ENCODE results near the gene PLPPR3. TPM values are rescaled to one million over a fixed set of nuclear protein-coding genes. Genes with fewer than 3 reads are reported as not detected.

The PLPPR3 gene
- total RNA-seq = 0.19 TPM
- 0.16 TPM for polyA plus RNA-seq
- long read RNA-seq, donor 1 = 0 reads
- long read RNA-seq, donor 2, partial matches to known transcripts = 108 of 109 reads
- long read RNA-seq, donor 2, other reads (novel, unspliced or antisense) = 0 of 109 reads
- long read RNA-seq, donor 3 = 0 reads
- long read RNA-seq, donor 4 = 0 reads
- long read RNA-seq, donor 5, partial matches to known transcripts = 0 of 1 reads
- long read RNA-seq, donor 5, other reads (novel, unspliced or antisense) = 0 of 1 reads
- long read RNA-seq, donor 6 = 0 reads
- long read RNA-seq, donor 7 = 0 reads
- long read RNA-seq, donor 8 = 0 reads
- long read RNA-seq, donor 9 = 0 reads
- long read RNA-seq, donor 10, partial matches to known transcripts = 0 of 1 reads
- long read RNA-seq, donor 10, other reads (novel, unspliced or antisense) = 0 of 1 reads

GRCh38 chr19:821825-822503 is at the start of gene PLPPR3:
TSS of gene PLPPR3 (minus strand) at chr19:821955. CDS start at chr19:821559, 396 bp downstream.
- Histone ChIP-seq H3K36me3 (ENCODE audit: control insufficient read depth in 2 of 2, insufficient read depth in 2 of 2, low read length in 1 of 2) (no peaks in the 10 kb centered on the region), H3K4me1 (ENCODE audit: control insufficient read depth in 2 of 2, insufficient read depth in 2 of 2, low read length in 2 of 2) (no peaks in the 10 kb centered on the region), H3K27ac (ENCODE audit: low read depth in 1 of 2, low read length in 1 of 2) (no peak within 1 kb of the TSS), H3K4me3 (ENCODE audit: low read length in 2 of 2) (peak within 1 kb of the TSS in 1 of 2 donors; percentile 25), H3K27me3 (ENCODE audit: control insufficient read depth in 2 of 2, insufficient read depth in 1 of 2, low read length in 1 of 2) (peaks cover 28 to 66% of the 10 kb centered on the region in 2 donors), H3K9me3 (ENCODE audit: control insufficient read depth in 2 of 2, insufficient read depth in 1 of 2, low read length in 1 of 2) (no peaks in the 10 kb centered on the region)
- DNase-seq (ENCODE audit: low read depth in 6 of 9, low spot score in 9 of 9) = no peak
- 3% methylated on average over 86 of the region's 86 CpGs for WGBS

GRCh38 chr19:870963-871401 is 49.2 kb upstream of the PLPPR3 start:
- Histone ChIP-seq H3K4me3 (ENCODE audit: low read length in 2 of 2) (no peak overlapping the region), H3K27ac (ENCODE audit: low read depth in 1 of 2, low read length in 1 of 2) (no peak overlapping the region), H3K27me3 (ENCODE audit: control insufficient read depth in 2 of 2, insufficient read depth in 1 of 2, low read length in 1 of 2) (no peaks in the 10 kb centered on the region), H3K9me3 (ENCODE audit: control insufficient read depth in 2 of 2, insufficient read depth in 1 of 2, low read length in 1 of 2) (no peaks in the 10 kb centered on the region), H3K4me1 (ENCODE audit: control insufficient read depth in 2 of 2, insufficient read depth in 2 of 2, low read length in 2 of 2) (peaks cover 0 to 6% of the 10 kb centered on the region in 2 donors), H3K36me3 (ENCODE audit: control insufficient read depth in 2 of 2, insufficient read depth in 2 of 2, low read length in 1 of 2) (peaks cover 37 to 72% of the 10 kb centered on the region in 2 donors)
- WGBS = 95% methylated on average over 28 of the region's 28 CpGs
- no peak for DNase-seq (ENCODE audit: low read depth in 6 of 9, low spot score in 9 of 9)

DNA sequence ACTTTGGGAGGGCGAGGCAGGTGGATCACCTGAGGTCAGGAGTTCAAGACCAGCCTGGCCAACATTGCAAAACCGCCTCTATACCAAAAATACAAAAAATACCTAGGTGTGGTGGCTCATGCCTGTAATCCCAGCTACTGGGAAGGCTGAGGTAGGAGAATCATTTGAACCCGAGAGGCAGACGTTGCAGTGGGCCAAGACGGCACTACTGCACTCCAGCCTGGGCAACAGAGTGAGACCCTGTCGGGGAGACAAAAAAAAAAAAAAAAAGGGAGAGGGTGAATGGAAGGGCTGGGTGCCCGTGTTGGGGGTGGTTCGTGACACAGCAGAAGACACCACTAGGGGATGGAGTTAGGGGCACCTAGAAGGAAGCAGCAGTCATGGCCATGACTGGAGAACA is 48.6 kb upstream of the PLPPR3 start:
- no peak for DNase-seq (ENCODE audit: low read depth in 6 of 9, low spot score in 9 of 9)
- H3K36me3 ChIP-seq (ENCODE audit: control insufficient read depth in 2 of 2, insufficient read depth in 2 of 2, low read length in 1 of 2) = peaks cover 36 to 65% of the 10 kb centered on the region in 2 donors
- no peak overlapping the region for H3K4me3 ChIP-seq (ENCODE audit: low read length in 2 of 2)
- no peaks in the 10 kb centered on the region for H3K9me3 ChIP-seq (ENCODE audit: control insufficient read depth in 2 of 2, insufficient read depth in 1 of 2, low read length in 1 of 2)
- no peaks in the 10 kb centered on the region for H3K27me3 ChIP-seq (ENCODE audit: control insufficient read depth in 2 of 2, insufficient read depth in 1 of 2, low read length in 1 of 2)
- H3K4me1 ChIP-seq (ENCODE audit: control insufficient read depth in 2 of 2, insufficient read depth in 2 of 2, low read length in 2 of 2) = peaks cover 0 to 6% of the 10 kb centered on the region in 2 donors
- no peak overlapping the region for H3K27ac ChIP-seq (ENCODE audit: low read depth in 1 of 2, low read length in 1 of 2)
- 98% methylated on average over 8 of the region's 8 CpGs for WGBS

DNA sequence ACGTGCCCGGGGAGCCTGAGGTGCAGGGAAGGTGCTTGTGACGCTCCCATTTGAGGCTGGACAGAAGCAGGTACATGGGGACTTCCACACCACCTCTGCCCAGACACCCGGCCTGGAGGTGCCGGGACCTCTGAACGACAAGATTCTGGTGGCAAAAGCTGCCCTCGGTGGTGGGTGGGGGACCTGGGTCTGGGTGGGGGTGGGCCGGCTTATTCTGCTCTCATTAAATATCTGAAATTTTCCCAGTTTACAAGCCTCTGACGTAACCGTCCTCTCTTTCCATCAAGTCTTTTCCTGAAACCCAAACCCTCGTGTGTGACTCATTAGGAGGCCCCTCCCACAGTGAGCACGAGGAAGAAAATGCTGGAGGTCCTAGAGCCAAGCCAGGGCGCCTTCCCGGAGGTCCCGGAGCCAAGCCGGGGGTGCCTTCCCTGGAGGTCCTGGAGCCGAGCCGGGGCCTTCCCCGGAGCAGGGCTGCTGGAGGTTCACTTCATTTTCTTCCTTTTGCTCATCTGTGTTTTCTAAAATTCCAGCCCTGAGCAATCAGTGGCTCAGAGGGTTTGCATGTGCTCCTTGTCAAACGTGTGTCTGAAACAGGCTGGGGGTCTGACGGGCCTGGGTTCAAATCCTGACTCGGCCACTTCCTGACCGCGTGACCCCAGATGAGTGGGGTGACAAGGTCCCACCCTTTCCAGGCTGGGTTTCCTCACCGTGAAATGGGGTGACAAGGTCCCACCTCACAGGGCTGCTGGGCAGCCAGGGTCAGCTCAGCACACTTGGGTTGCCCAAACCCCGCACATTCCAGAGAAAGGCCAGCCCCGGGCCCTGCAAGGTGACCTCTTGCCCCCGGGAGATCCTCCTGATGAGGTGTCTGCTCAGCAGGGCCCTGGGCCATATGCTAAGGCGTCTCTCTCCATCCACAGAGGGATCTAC is 47.8 kb upstream of the PLPPR3 start:
- Histone ChIP-seq H3K9me3 (ENCODE audit: control insufficient read depth in 2 of 2, insufficient read depth in 1 of 2, low read length in 1 of 2) (no peaks in the 10 kb centered on the region), H3K36me3 (ENCODE audit: control insufficient read depth in 2 of 2, insufficient read depth in 2 of 2, low read length in 1 of 2) (peaks cover 36 to 58% of the 10 kb centered on the region in 2 donors), H3K27me3 (ENCODE audit: control insufficient read depth in 2 of 2, insufficient read depth in 1 of 2, low read length in 1 of 2) (no peaks in the 10 kb centered on the region), H3K4me1 (ENCODE audit: control insufficient read depth in 2 of 2, insufficient read depth in 2 of 2, low read length in 2 of 2) (peaks cover 0 to 6% of the 10 kb centered on the region in 2 donors), H3K27ac (ENCODE audit: low read depth in 1 of 2, low read length in 1 of 2) (no peak overlapping the region), H3K4me3 (ENCODE audit: low read length in 2 of 2) (no peak overlapping the region)
- no peak for DNase-seq (ENCODE audit: low read depth in 6 of 9, low spot score in 9 of 9)
- 95% methylated on average over 29 of the region's 29 CpGs for WGBS

DNA sequence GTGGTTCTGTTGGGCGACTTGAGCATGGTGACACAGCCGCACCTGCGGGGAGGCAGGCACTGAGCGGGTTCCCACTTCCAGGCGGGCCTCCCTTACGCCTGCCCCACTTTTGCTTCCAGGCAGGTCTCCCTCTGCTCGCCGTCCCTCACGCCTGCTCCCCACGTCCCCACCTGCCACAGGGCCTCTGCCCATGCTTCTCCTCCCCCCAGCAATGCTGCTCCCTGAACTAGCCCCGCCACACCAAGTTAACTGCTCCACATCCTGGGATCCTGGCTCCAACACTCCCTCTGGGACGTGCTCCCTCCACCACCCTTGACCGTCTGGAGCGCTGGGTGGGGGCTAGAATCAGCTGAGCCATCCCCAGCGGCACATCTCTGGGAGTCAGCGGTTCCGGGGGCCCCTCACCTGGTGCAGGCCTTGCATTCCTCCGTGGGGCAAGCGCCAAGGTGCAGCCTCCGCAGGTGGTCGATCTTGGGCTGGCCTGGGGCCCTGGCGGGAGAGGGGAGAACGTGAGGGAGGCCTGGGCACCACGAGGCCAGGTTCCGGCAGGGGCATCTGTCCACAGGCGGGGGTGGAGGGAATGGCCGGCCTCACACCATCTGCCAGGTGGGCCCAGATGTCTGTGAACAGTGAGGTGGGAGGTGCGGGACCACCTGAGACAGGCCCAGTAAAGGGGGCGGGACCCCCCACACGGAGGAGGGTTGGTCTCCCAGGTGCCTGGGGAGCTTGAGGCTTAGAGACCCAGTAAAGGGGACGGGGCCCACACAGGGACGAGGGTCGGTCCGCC is 46.9 kb upstream of the PLPPR3 start:
- H3K27me3 ChIP-seq (ENCODE audit: control insufficient read depth in 2 of 2, insufficient read depth in 1 of 2, low read length in 1 of 2) = peaks cover 0 to 6% of the 10 kb centered on the region in 2 donors
- peaks cover 0 to 11% of the 10 kb centered on the region in 2 donors for H3K4me1 ChIP-seq (ENCODE audit: control insufficient read depth in 2 of 2, insufficient read depth in 2 of 2, low read length in 2 of 2)
- H3K4me3 ChIP-seq (ENCODE audit: low read length in 2 of 2) = no peak overlapping the region
- no peak for DNase-seq (ENCODE audit: low read depth in 6 of 9, low spot score in 9 of 9)
- no peaks in the 10 kb centered on the region for H3K9me3 ChIP-seq (ENCODE audit: control insufficient read depth in 2 of 2, insufficient read depth in 1 of 2, low read length in 1 of 2)
- 95% methylated on average over 34 of the region's 34 CpGs for WGBS
- H3K27ac ChIP-seq (ENCODE audit: low read depth in 1 of 2, low read length in 1 of 2) = no peak overlapping the region
- peaks cover 34 to 52% of the 10 kb centered on the region in 2 donors for H3K36me3 ChIP-seq (ENCODE audit: control insufficient read depth in 2 of 2, insufficient read depth in 2 of 2, low read length in 1 of 2)

GRCh38 chr19:867855-868457 is 46.2 kb upstream of the PLPPR3 start:
- no peak overlapping the region for H3K4me3 ChIP-seq (ENCODE audit: low read length in 2 of 2)
- peaks cover 31 to 48% of the 10 kb centered on the region in 2 donors for H3K36me3 ChIP-seq (ENCODE audit: control insufficient read depth in 2 of 2, insufficient read depth in 2 of 2, low read length in 1 of 2)
- H3K27ac ChIP-seq (ENCODE audit: low read depth in 1 of 2, low read length in 1 of 2) = no peak overlapping the region
- H3K27me3 ChIP-seq (ENCODE audit: control insufficient read depth in 2 of 2, insufficient read depth in 1 of 2, low read length in 1 of 2) = peaks cover 5 to 13% of the 10 kb centered on the region in 2 donors
- WGBS = 99% methylated on average over 39 of the region's 39 CpGs
- DNase-seq (ENCODE audit: low read depth in 6 of 9, low spot score in 9 of 9) = no peak
- peaks cover 0 to 4% of the 10 kb centered on the region in 2 donors for H3K9me3 ChIP-seq (ENCODE audit: control insufficient read depth in 2 of 2, insufficient read depth in 1 of 2, low read length in 1 of 2)
- H3K4me1 ChIP-seq (ENCODE audit: control insufficient read depth in 2 of 2, insufficient read depth in 2 of 2, low read length in 2 of 2) = peaks cover 2 to 18% of the 10 kb centered on the region in 2 donors

GRCh38 chr19:867301-867793 is 45.6 kb upstream of the PLPPR3 start:
- 95% methylated on average over 16 of the region's 16 CpGs for whole genome bisulfite sequencing
- H3K36me3 ChIP-seq (ENCODE audit: control insufficient read depth in 2 of 2, insufficient read depth in 2 of 2, low read length in 1 of 2) = peaks cover 31 to 48% of the 10 kb centered on the region in 2 donors
- DNase-seq (ENCODE audit: low read depth in 6 of 9, low spot score in 9 of 9) = no peak
- no peak overlapping the region for H3K4me3 ChIP-seq (ENCODE audit: low read length in 2 of 2)
- no peak overlapping the region for H3K27ac ChIP-seq (ENCODE audit: low read depth in 1 of 2, low read length in 1 of 2)
- H3K9me3 ChIP-seq (ENCODE audit: control insufficient read depth in 2 of 2, insufficient read depth in 1 of 2, low read length in 1 of 2) = peaks cover 0 to 10% of the 10 kb centered on the region in 2 donors
- peaks cover 7 to 22% of the 10 kb centered on the region in 2 donors for H3K4me1 ChIP-seq (ENCODE audit: control insufficient read depth in 2 of 2, insufficient read depth in 2 of 2, low read length in 2 of 2)
- H3K27me3 ChIP-seq (ENCODE audit: control insufficient read depth in 2 of 2, insufficient read depth in 1 of 2, low read length in 1 of 2) = peaks cover 7 to 19% of the 10 kb centered on the region in 2 donors

Measured in thymus (tissue), 14 donors.